Measurements from ENCODE around the gene PTGER1. TPM values are rescaled to one million over a fixed set of nuclear protein-coding genes. Genes with fewer than 3 reads are reported as not detected.

The PTGER1 gene
- total and polyA plus RNA-seq, 9 of the 15 experiments (the other 6 are each of a cell fraction or from before 2014, with no cell fraction given) = 0.06 to 0.36 (median 0.31) TPM; not detected in 5

DNA sequence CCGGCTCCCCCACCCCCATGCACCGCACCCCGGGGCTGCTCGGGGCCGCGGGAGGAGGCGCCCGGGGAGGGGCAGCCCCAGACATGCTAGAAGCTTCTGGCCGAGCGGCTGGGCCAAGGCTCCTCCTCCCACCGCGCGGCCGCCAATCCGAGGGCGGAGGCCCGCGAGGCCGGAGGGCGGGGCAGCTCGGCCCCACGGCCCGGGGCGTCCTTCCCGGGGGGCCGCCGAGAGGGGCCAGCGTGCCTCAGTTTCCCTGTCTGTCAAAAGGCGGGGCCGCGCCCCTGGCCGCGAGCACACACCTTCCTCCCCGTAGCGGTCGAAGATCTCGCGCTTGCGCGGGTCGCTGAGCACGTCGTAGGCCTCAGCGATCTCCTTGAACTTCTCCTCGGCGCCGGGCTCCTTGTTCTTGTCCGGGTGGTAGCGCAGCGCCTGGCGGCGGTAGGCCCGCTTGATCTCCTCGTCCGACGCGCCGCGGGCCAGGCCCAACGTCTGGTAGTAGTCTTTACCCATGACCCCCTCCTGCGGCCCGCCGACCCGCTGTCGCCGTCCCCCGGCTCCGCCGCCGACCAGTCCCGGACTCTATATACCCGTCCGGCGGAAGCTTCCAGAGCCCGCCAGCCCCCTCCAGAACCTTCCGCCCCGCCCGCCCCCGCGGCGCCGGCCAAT lies 42.8 kb upstream of the PTGER1 start, which contains the start of gene DNAJB1 (continued):
- TF ChIP-seq, protein P1, sequence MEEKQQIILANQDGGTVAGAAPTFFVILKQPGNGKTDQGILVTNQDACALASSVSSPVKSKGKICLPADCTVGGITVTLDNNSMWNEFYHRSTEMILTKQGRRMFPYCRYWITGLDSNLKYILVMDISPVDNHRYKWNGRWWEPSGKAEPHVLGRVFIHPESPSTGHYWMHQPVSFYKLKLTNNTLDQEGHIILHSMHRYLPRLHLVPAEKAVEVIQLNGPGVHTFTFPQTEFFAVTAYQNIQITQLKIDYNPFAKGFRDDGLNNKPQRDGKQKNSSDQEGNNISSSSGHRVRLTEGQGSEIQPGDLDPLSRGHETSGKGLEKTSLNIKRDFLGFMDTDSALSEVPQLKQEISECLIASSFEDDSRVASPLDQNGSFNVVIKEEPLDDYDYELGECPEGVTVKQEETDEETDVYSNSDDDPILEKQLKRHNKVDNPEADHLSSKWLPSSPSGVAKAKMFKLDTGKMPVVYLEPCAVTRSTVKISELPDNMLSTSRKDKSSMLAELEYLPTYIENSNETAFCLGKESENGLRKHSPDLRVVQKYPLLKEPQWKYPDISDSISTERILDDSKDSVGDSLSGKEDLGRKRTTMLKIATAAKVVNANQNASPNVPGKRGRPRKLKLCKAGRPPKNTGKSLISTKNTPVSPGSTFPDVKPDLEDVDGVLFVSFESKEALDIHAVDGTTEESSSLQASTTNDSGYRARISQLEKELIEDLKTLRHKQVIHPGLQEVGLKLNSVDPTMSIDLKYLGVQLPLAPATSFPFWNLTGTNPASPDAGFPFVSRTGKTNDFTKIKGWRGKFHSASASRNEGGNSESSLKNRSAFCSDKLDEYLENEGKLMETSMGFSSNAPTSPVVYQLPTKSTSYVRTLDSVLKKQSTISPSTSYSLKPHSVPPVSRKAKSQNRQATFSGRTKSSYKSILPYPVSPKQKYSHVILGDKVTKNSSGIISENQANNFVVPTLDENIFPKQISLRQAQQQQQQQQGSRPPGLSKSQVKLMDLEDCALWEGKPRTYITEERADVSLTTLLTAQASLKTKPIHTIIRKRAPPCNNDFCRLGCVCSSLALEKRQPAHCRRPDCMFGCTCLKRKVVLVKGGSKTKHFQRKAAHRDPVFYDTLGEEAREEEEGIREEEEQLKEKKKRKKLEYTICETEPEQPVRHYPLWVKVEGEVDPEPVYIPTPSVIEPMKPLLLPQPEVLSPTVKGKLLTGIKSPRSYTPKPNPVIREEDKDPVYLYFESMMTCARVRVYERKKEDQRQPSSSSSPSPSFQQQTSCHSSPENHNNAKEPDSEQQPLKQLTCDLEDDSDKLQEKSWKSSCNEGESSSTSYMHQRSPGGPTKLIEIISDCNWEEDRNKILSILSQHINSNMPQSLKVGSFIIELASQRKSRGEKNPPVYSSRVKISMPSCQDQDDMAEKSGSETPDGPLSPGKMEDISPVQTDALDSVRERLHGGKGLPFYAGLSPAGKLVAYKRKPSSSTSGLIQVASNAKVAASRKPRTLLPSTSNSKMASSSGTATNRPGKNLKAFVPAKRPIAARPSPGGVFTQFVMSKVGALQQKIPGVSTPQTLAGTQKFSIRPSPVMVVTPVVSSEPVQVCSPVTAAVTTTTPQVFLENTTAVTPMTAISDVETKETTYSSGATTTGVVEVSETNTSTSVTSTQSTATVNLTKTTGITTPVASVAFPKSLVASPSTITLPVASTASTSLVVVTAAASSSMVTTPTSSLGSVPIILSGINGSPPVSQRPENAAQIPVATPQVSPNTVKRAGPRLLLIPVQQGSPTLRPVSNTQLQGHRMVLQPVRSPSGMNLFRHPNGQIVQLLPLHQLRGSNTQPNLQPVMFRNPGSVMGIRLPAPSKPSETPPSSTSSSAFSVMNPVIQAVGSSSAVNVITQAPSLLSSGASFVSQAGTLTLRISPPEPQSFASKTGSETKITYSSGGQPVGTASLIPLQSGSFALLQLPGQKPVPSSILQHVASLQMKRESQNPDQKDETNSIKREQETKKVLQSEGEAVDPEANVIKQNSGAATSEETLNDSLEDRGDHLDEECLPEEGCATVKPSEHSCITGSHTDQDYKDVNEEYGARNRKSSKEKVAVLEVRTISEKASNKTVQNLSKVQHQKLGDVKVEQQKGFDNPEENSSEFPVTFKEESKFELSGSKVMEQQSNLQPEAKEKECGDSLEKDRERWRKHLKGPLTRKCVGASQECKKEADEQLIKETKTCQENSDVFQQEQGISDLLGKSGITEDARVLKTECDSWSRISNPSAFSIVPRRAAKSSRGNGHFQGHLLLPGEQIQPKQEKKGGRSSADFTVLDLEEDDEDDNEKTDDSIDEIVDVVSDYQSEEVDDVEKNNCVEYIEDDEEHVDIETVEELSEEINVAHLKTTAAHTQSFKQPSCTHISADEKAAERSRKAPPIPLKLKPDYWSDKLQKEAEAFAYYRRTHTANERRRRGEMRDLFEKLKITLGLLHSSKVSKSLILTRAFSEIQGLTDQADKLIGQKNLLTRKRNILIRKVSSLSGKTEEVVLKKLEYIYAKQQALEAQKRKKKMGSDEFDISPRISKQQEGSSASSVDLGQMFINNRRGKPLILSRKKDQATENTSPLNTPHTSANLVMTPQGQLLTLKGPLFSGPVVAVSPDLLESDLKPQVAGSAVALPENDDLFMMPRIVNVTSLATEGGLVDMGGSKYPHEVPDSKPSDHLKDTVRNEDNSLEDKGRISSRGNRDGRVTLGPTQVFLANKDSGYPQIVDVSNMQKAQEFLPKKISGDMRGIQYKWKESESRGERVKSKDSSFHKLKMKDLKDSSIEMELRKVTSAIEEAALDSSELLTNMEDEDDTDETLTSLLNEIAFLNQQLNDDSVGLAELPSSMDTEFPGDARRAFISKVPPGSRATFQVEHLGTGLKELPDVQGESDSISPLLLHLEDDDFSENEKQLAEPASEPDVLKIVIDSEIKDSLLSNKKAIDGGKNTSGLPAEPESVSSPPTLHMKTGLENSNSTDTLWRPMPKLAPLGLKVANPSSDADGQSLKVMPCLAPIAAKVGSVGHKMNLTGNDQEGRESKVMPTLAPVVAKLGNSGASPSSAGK (IDR thresholded peaks at IDR 0.05) = no peak
- TF ChIP-seq ZNF143 (CRISPR knock-in tag; IDR thresholded peaks at IDR 0.05) = no peak
- no peak for TF ChIP-seq EWSR1 (IDR thresholded peaks at IDR 0.05; ENCODE audit: borderline replicate concordance, low read depth, partially characterized antibody)
- TF ChIP-seq ZSCAN32 (CRISPR knock-in tag; IDR thresholded peaks at IDR 0.05) = no peak
- TF ChIP-seq, protein P2, sequence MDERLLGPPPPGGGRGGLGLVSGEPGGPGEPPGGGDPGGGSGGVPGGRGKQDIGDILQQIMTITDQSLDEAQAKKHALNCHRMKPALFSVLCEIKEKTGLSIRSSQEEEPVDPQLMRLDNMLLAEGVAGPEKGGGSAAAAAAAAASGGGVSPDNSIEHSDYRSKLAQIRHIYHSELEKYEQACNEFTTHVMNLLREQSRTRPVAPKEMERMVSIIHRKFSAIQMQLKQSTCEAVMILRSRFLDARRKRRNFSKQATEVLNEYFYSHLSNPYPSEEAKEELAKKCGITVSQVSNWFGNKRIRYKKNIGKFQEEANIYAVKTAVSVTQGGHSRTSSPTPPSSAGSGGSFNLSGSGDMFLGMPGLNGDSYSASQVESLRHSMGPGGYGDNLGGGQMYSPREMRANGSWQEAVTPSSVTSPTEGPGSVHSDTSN (CRISPR knock-in tag; IDR thresholded peaks at IDR 0.05; ENCODE audit: low read depth) = no peak
- TF ChIP-seq, protein P2 (tag; conservative IDR thresholded peaks at IDR 0.05; ENCODE audit: low read depth) = no peak
- TF ChIP-seq KAT7 (CRISPR knock-in tag; IDR thresholded peaks at IDR 0.05; ENCODE audit: borderline replicate concordance) = peak; percentile 95; the same call in 1 of the 2 replicates
- TF ChIP-seq, protein P3, sequence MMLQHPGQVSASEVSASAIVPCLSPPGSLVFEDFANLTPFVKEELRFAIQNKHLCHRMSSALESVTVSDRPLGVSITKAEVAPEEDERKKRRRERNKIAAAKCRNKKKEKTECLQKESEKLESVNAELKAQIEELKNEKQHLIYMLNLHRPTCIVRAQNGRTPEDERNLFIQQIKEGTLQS (IDR thresholded peaks at IDR 0.05) = no peak
- TF ChIP-seq, protein P3 (CRISPR knock-in tag; conservative IDR thresholded peaks at IDR 0.05) = 0 out of 2 replicates have a peak, but pooled peaks have one; percentile 42
- TF ChIP-seq HDAC3 (IDR thresholded peaks at IDR 0.05; ENCODE audit: borderline replicate concordance, partially characterized antibody) = no peak
